Panc1 (cell line): ENCODE measurements around the gene VPS45. TPM values are rescaled to one million over a fixed set of nuclear protein-coding genes. Genes with fewer than 3 reads are reported as not detected.

ENCODE experiments used
- ATAC-seq: fragments of 200-7000 bp; cut with Tn5 transposase; 2 replicates; pipeline ENCODE4 v1.9.1; 2020; ENCODE audit warnings: mild to moderate bottlenecking, moderate library complexity
- BruUV-seq: library from RNA; stranded (reverse); fragments of 400-500 nt; replicated peaks from 2 replicates; lab custom pipeline; 2021; lab: Mats Ljungman, UMichigan
- CTCF ChIA-PET: fragments of 300-600 bp; sonication (Branson Sonifier 250); formaldehyde crosslinking; loops from one replicate; lab custom pipeline; 2022; ENCODE audit warnings: antibody characterized with exemption; lab: Charles Lee
- POLR2A ChIA-PET: fragments of 300-600 bp; sonication (Branson Sonifier 250); formaldehyde crosslinking; loops from one replicate; lab custom pipeline; 2022; ENCODE audit warnings: antibody characterized with exemption; lab: Charles Lee
- DNase-seq: peaks from one replicate; pipeline ENCODE4 v3.0.0-alpha.2; 2010; ENCODE audit warnings: low read depth, low spot score
- H3K27ac ChIP-seq: 2 replicates; pipeline ENCODE4 v1.5.1; 2011; ENCODE audit warnings: mild to moderate bottlenecking, low read length, inconsistent platforms
- H3K27me3 ChIP-seq: fragments of 200-500 bp; sonication (Bioruptor generic); 2 replicates; pipeline ENCODE4 v1.6.0; 2014; ENCODE audit warnings: low read length, inconsistent platforms; ENCODE audit not compliant: control insufficient read depth, insufficient read depth
- H3K36me3 ChIP-seq: fragments of 200-500 bp; sonication (Bioruptor generic); 2 replicates; pipeline ENCODE4 v1.5.1; 2014; ENCODE audit warnings: inconsistent platforms, mild to moderate bottlenecking, low read length, moderate library complexity; ENCODE audit not compliant: control insufficient read depth, insufficient read depth
- H3K4me1 ChIP-seq: 2 replicates; pipeline ENCODE4 v1.5.1; 2011; ENCODE audit warnings: inconsistent platforms, mild to moderate bottlenecking, low read length, moderate library complexity; ENCODE audit not compliant: control insufficient read depth, insufficient read depth
- H3K4me3 ChIP-seq, 2 experiments: 2 replicates each; pipeline ENCODE4 v1.5.1; 2011 to 2012; ENCODE audit warnings: low read depth in 2 of 2, low read length in 2 of 2, mild to moderate bottlenecking in 2 of 2, inconsistent platforms in 1 of 2, moderate library complexity in 1 of 2
- H3K9me3 ChIP-seq: fragments of 200-500 bp; sonication (Bioruptor generic); 2 replicates; pipeline ENCODE4 v1.5.1; 2014; ENCODE audit warnings: low read depth, mild to moderate bottlenecking, inconsistent platforms, low read length, moderate library complexity; ENCODE audit not compliant: control insufficient read depth, insufficient read depth
- CTCF ChIP-seq: fragments of 450-650 bp; IDR thresholded peaks from 2 replicates; pipeline ENCODE4 v1.5.1; 2017; ENCODE audit warnings: mild to moderate bottlenecking
- POLR2AphosphoS5 ChIP-seq: IDR thresholded peaks from 2 replicates; pipeline ENCODE4 v1.6.1; 2012; ENCODE audit warnings: mild to moderate bottlenecking, low read depth, low read length, moderate library complexity
- REST ChIP-seq, 2 experiments: IDR thresholded peaks; 2 replicates each; pipeline ENCODE4 v1.6.1; 2011 to 2012; ENCODE audit warnings: low read depth in 2 of 2, control low read depth in 1 of 2, low read length in 1 of 2, mild to moderate bottlenecking in 1 of 2, moderate library complexity in 1 of 2; ENCODE audit not compliant: insufficient read depth in 1 of 2
- SIN3A ChIP-seq: IDR thresholded peaks from 2 replicates; pipeline ENCODE4 v1.6.1; 2012; ENCODE audit warnings: low read depth, mild to moderate bottlenecking, low read length, moderate library complexity, borderline replicate concordance; ENCODE audit not compliant: insufficient read depth
- TCF7L2 ChIP-seq: IDR thresholded peaks from 2 replicates; pipeline ENCODE4 v1.6.1; 2011; ENCODE audit warnings: mild to moderate bottlenecking, low read depth, low read length, inconsistent platforms
- in situ Hi-C: cut with HindIII; loops from 2 replicates; pipeline ENCODE4 v1.10.0; 2016; ENCODE audit warnings: low sequenced_read_pairs, low pct_unique_long_range_greater_than_20kb
- intact Hi-C: fragments of 100-400 bp; cut with micrococcal nuclease; formaldehyde crosslinking; loops from one replicate; pipeline ENCODE4 v1.10.0; 2022; ENCODE audit not compliant: unreplicated experiment
- total RNA-seq: library from RNA; stranded (reverse); gene quantifications from one replicate; pipeline ENCODE4 v1.2.1, GENCODE V29; 2021; ENCODE audit not compliant: unreplicated experiment

The VPS45 gene
- total RNA-seq, 1 experiment from 2014 or later = 24.9 TPM

- ChIA-PET POLR2A (no interaction called here), CTCF (no interaction called here)
- Histone ChIP-seq H3K36me3 (no peaks in the 10 kb centered on the region), H3K27ac (no peak overlapping the region), H3K27me3 (no peaks in the 10 kb centered on the region), H3K9me3 (no peaks in the 10 kb centered on the region), H3K4me3 (no peak overlapping the region), H3K4me1 (peaks cover 9% of the 10 kb centered on the region)
- DNase-seq (no peak), ATAC-seq (no peak)
- intact Hi-C loops = no loop called here
- TF ChIP-seq TCF7L2 (no peak), POLR2AphosphoS5 (no peak), CTCF (no peak), REST (IDR thresholded peaks at IDR 0.05; ENCODE audit: insufficient read depth in 1 of 2, low read depth in 2 of 2, low read length in 1 of 2) (no peak), SIN3A (no peak)
- in situ Hi-C loops = no loop called here
- BruUV-seq = no TSS peak
These were observed 86.6 kb downstream of the VPS45 start for GRCh38 chr1:150154143-150154542.

GRCh38 chr1:150155413-150156071 is 88.0 kb downstream of the VPS45 start:
- TF ChIP-seq TCF7L2 = no peak
- TF ChIP-seq POLR2AphosphoS5 = no peak
- no peak for TF ChIP-seq REST (IDR thresholded peaks at IDR 0.05; ENCODE audit: insufficient read depth in 1 of 2, low read depth in 2 of 2, low read length in 1 of 2)
- no peak for TF ChIP-seq CTCF
- TF ChIP-seq SIN3A = no peak
- in situ Hi-C loops = no loop called here
- Histone ChIP-seq H3K36me3 (no peaks in the 10 kb centered on the region), H3K27ac (no peak overlapping the region), H3K4me1 (peaks cover 9% of the 10 kb centered on the region), H3K27me3 (no peaks in the 10 kb centered on the region), H3K9me3 (no peaks in the 10 kb centered on the region), H3K4me3 (no peak overlapping the region)
- intact Hi-C loops = no loop called here
- BruUV-seq = no TSS peak
- CTCF ChIA-PET = no interaction called here
- ATAC-seq = no peak
- POLR2A ChIA-PET = no interaction called here
- no peak for DNase-seq
